Upper lobe of left lung (tissue), 6 donors: ENCODE results near the gene CISH. TPM values are rescaled to one million over a fixed set of nuclear protein-coding genes. Genes with fewer than 3 reads are reported as not detected.

Experiments used
- ATAC-seq, 2 donors: fragments of 200-7000 bp; cut with Tn5 transposase; one replicate each; pipeline ENCODE4 v1.9.1; 2022; ENCODE audit warnings: mild to moderate bottlenecking in 2 of 2, moderate library complexity in 2 of 2; ENCODE audit not compliant: low FRiP score in 2 of 2
- DNase-seq, 2 donors: peaks; one replicate each; pipeline ENCODE4 v3.0.0-alpha.2; 2019 to 2020
- H3K27ac ChIP-seq, 4 donors: fragments of 200-600 bp; sonication (generic); one replicate each; pipeline ENCODE4 v1.5.1; 2016 to 2019
- H3K27me3 ChIP-seq, 4 donors: fragments of 200-600 bp; sonication (generic); one replicate each; pipeline ENCODE4 v1.5.1; 2017 to 2019
- H3K36me3 ChIP-seq, 4 donors: fragments of 200-600 bp; sonication (generic); one replicate each; pipeline ENCODE4 v1.5.1; 2016 to 2019
- H3K4me1 ChIP-seq, 4 donors: fragments of 200-600 bp; sonication (generic); one replicate each; pipeline ENCODE4 v1.5.1; 2018 to 2019
- H3K4me3 ChIP-seq, 4 donors: fragments of 200-600 bp; sonication (generic); one replicate each; pipeline ENCODE4 v1.5.1; 2017 to 2019; ENCODE audit warnings: mild to moderate bottlenecking in 2 of 4, moderate library complexity in 1 of 4
- H3K9me3 ChIP-seq, 4 donors: fragments of 200-600 bp; sonication (generic); one replicate each; pipeline ENCODE4 v1.5.1; 2018 to 2019
- EP300 ChIP-seq, 4 donors: sonication (generic); formaldehyde crosslinking; IDR thresholded peaks; one replicate each; pipeline ENCODE4 v1.5.1; 2017; ENCODE audit warnings: antibody characterized with exemption in 4 of 4, control low read depth in 2 of 4
- POLR2A ChIP-seq, 4 donors: fragments of 450-650 bp; IDR thresholded peaks; one replicate each; pipeline ENCODE4 v1.5.1; 2016 to 2017; ENCODE audit warnings: antibody characterized with exemption in 4 of 4, mild to moderate bottlenecking in 2 of 4
- POLR2AphosphoS5 ChIP-seq, 2 donors: sonication (generic); formaldehyde crosslinking; IDR thresholded peaks; one replicate each; pipeline ENCODE4 v1.5.1; 2017; ENCODE audit warnings: antibody characterized with exemption in 2 of 2
- WGBS, 2 donors: methylation state at CpG; one replicate each; pipeline ENCODE4 v1.1.5; 2017 to 2018; 5-methylcytosine and 5-hydroxymethylcytosine counted together
- total RNA-seq, 6 donors: library from RNA; depleted of rRNA in 4 of 6; stranded (reverse); fragments of >200 nt in 4 of 6; gene quantifications; one replicate each; pipeline versions ENCODE4 v1.1.0 to v1.2.1, GENCODE V29; 2016 to 2021
- TF ChIP-seq, protein P1 (sequence below), 6 experiments: fragments of 450-650 bp in 4 of 6; fragments of 200-600 bp in 2 of 6; sonication (generic) in 2 of 6; IDR thresholded peaks; one replicate each; pipeline ENCODE4 v1.5.1; 2016 to 2019; ENCODE audit warnings: antibody characterized with exemption in 6 of 6
- donor health status: DM: no; HTN: no; CAD: no; lungs with moderate emphysema.
- donor health status: DM: no; HTN: yes; CAD: no; lungs with severe emphysema.

CISH gene
- total RNA-seq, 6 donors from 2014 or later: 35.8 to 66.9 (median 43.1) TPM

DNA sequence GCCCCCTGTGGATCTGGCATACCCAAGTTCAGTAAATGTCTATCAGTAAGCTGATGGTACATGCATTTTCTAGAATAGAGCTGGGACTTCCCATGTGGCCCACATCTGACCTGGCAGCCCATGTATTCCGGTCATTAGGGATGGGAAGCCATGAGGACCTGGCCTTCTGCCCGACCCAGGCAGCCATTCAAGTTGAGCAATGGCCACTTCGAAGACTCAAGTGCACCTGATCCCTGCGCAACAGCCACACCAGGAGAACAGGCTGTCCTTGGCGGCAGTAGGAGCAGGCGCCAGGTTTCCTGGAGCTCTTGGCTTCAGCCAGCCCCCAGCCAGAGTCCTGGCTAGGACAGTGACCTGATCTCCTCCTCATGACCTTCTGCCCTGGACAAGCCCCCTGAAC, 27.7 kb downstream of the CISH start:
- no peaks in the 10 kb centered on the region for H3K27me3 ChIP-seq
- H3K4me3 ChIP-seq: no peak overlapping the region
- 61 to 93% methylated on average over 3 to 6 of the region's 6 CpGs for WGBS, 2 donors
- H3K9me3 ChIP-seq: no peaks in the 10 kb centered on the region
- peaks cover 18 to 67% (median 40%) of the 10 kb centered on the region in 4 donors for H3K4me1 ChIP-seq
- peaks cover 0 to 34% (median 10%) of the 10 kb centered on the region in 4 donors for H3K36me3 ChIP-seq
- ATAC-seq (peak; percentile 58 to 84), DNase-seq (peak; percentile 54 to 91)
- peak overlapping the region; percentile 82 to 93 (median 86) for H3K27ac ChIP-seq
- peak in 2 of 4 donors; percentile 11 to 57 for TF ChIP-seq POLR2A (IDR thresholded peaks at IDR 0.05)
- TF ChIP-seq, protein P1, sequence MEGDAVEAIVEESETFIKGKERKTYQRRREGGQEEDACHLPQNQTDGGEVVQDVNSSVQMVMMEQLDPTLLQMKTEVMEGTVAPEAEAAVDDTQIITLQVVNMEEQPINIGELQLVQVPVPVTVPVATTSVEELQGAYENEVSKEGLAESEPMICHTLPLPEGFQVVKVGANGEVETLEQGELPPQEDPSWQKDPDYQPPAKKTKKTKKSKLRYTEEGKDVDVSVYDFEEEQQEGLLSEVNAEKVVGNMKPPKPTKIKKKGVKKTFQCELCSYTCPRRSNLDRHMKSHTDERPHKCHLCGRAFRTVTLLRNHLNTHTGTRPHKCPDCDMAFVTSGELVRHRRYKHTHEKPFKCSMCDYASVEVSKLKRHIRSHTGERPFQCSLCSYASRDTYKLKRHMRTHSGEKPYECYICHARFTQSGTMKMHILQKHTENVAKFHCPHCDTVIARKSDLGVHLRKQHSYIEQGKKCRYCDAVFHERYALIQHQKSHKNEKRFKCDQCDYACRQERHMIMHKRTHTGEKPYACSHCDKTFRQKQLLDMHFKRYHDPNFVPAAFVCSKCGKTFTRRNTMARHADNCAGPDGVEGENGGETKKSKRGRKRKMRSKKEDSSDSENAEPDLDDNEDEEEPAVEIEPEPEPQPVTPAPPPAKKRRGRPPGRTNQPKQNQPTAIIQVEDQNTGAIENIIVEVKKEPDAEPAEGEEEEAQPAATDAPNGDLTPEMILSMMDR (IDR thresholded peaks at IDR 0.05): no peak
- TF ChIP-seq POLR2AphosphoS5 (IDR thresholded peaks at IDR 0.05): peak; percentile 93 to 96
- TF ChIP-seq EP300 (IDR thresholded peaks at IDR 0.05): peak; percentile 89 to 100 (median 98)

DNA sequence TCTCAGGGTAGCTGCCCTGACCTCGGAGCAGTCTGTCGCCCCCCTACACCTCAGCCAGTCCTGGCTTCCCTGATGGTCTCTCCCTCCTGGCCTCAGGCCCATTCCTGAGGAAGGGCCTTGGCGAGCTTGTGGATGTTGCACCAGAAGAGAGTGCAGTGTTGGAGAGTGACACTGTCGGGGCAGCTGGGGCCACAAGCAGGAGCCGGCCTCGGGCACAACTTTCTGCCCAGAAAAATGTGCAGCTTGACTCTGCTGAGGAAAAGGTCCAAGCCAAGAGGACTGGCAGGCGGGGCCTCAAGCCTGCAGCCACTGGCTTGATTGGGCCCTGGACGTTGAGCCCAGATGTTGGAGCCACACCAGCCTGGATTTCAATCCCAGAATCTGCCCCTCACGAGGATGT, 29.5 kb downstream of the CISH start:
- no peak for TF ChIP-seq EP300 (IDR thresholded peaks at IDR 0.05)
- no peak for TF ChIP-seq POLR2A (IDR thresholded peaks at IDR 0.05)
- no peak for TF ChIP-seq POLR2AphosphoS5 (IDR thresholded peaks at IDR 0.05)
- TF ChIP-seq, protein P1 (IDR thresholded peaks at IDR 0.05): no peak
- peaks cover 20 to 56% (median 37%) of the 10 kb centered on the region in 4 donors for H3K4me1 ChIP-seq
- H3K9me3 ChIP-seq: no peaks in the 10 kb centered on the region
- 56 to 68% methylated on average over 9 of the region's 9 CpGs for WGBS, 2 donors
- H3K4me3 ChIP-seq: no peak overlapping the region
- no peak for ATAC-seq
- H3K36me3 ChIP-seq: peaks cover 0 to 49% (median 18%) of the 10 kb centered on the region in 4 donors
- no peaks in the 10 kb centered on the region for H3K27me3 ChIP-seq
- H3K27ac ChIP-seq: peak overlapping the region; percentile 72 to 93 (median 84)
- no peak for DNase-seq

DNA sequence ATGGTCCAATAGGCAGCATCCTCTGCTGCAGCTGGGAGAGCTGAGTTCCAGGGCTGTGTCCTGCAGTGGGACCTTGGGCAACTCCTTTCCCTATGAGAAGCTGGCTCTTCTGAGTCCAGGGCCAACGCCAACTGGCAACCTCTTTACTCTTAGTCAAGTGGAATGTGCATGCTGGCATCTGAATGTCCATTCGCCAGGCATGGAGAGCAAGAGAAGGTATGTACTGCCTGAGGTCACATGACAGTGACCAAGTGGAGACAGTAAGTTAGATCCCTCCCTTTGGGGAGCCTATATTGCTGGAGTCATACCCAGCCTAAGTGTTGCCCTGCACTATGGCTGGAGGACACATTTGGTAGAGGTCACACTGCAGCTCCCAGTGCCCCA, 30.1 kb downstream of the CISH start:
- peak in 1 of 4 donors; percentile 12 for TF ChIP-seq POLR2A (IDR thresholded peaks at IDR 0.05)
- no peak for TF ChIP-seq EP300 (IDR thresholded peaks at IDR 0.05)
- H3K27me3 ChIP-seq: no peaks in the 10 kb centered on the region
- DNase-seq (peak in 1 of 2 donors; percentile 68), ATAC-seq (no peak)
- H3K36me3 ChIP-seq: peaks cover 0 to 55% (median 21%) of the 10 kb centered on the region in 4 donors
- no peak overlapping the region for H3K4me3 ChIP-seq
- peaks cover 20 to 56% (median 37%) of the 10 kb centered on the region in 4 donors for H3K4me1 ChIP-seq
- H3K27ac ChIP-seq: peak overlapping the region; percentile 26 to 93 (median 77)
- no peaks in the 10 kb centered on the region for H3K9me3 ChIP-seq
- WGBS, 2 donors: 45 to 63% methylated on average over 2 of the region's 2 CpGs

DNA sequence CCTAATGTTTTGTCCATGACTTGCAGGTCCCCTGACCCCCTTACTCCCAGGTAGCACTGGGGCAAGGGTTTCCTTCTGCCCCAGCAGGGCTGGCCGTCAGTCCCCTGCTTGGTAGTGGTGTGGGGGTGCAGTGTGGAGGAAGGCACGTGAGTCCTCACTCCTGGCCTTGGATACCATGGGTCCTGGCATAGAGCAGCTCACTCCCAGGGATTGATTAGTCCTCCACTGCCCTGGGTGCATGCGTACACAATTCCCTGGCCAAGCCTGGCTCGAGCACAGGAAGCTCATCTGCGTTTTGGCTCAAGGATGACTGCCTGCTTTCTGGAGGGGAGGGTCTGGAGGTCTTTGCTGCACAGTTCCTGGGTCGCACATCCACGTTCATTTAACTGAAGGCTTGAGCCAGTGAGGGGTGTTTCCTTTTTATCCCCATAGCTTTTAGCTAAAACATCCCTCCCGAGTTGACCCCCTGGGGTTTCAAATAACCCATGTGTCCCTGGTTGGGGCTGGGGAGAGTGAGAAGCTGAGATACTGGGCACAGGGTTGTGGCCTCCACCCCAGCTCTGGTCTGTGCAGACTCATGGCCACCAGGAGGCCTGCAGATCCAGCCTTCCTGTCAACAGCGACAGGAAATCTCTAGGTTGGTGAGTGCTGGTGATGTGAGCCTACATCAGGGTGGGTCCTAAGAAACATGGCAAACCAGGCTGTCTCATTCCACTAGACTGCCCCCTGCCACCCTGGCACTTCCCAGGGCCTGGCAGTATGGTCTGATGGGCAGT, 30.7 kb downstream of the CISH start:
- TF ChIP-seq, protein P1 (IDR thresholded peaks at IDR 0.05): peak in 1 of 6 experiments; percentile 8
- TF ChIP-seq EP300 (IDR thresholded peaks at IDR 0.05): no peak
- 80 to 81% methylated on average over 9 of the region's 9 CpGs for WGBS, 2 donors
- Histone ChIP-seq H3K4me3 (no peak overlapping the region), H3K36me3 (peaks cover 0 to 57% (median 22%) of the 10 kb centered on the region in 4 donors), H3K4me1 (peaks cover 20 to 50% (median 37%) of the 10 kb centered on the region in 4 donors), H3K27ac (peak overlapping the region in 3 of 4 donors; percentile 26 to 93 (median 82)), H3K27me3 (no peaks in the 10 kb centered on the region), H3K9me3 (no peaks in the 10 kb centered on the region)
- DNase-seq (no peak), ATAC-seq (no peak)

DNA sequence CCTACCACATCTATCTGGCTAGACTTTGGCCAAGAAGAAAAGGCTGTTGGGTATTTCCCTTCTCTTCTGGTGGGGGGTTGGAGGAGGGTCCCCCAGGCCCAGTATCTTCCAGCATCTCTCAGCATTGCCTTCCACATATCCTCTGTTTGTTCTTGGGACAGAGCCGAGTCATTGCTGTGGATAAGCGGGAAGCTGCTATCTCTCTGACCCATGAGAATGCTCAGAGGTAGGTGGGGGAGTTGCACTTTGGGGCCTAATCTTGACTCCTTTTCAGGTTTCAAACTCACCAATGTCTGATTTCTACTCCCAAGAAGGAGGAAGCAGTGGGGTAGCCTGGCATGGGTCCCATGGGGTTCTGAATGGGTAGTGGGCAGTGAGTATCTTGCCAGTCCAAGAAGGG, 34.2 kb downstream of the CISH start:
- no peak for TF ChIP-seq POLR2AphosphoS5 (IDR thresholded peaks at IDR 0.05)
- no peak for TF ChIP-seq POLR2A (IDR thresholded peaks at IDR 0.05)
- TF ChIP-seq EP300 (IDR thresholded peaks at IDR 0.05): no peak
- TF ChIP-seq, protein P1 (IDR thresholded peaks at IDR 0.05): no peak
- Histone ChIP-seq H3K4me3 (no peak overlapping the region), H3K27ac (no peak overlapping the region), H3K36me3 (peaks cover 0 to 53% (median 29%) of the 10 kb centered on the region in 4 donors), H3K4me1 (peaks cover 16 to 50% (median 45%) of the 10 kb centered on the region in 4 donors), H3K9me3 (no peaks in the 10 kb centered on the region), H3K27me3 (no peaks in the 10 kb centered on the region)
- ATAC-seq (no peak), DNase-seq (no peak)
- WGBS, 2 donors: 96 to 100% methylated on average over 2 of the region's 2 CpGs
